ENCODE data around the gene EXOSC3.

- no peak for TF ChIP-seq POLR2AphosphoS5 (IDR thresholded peaks at IDR 0.05)
- TF ChIP-seq CTCF (IDR thresholded peaks at IDR 0.05), result no peak
- TF ChIP-seq EP300 (IDR thresholded peaks at IDR 0.05), result no peak
Observed at GRCh38 chr9:37775216-37775919, 9.5 kb downstream of the EXOSC3 start.
